Heart left ventricle (tissue), 16 donors: Measurements from ENCODE around the gene CLCA1. TPM values are rescaled to one million over a fixed set of nuclear protein-coding genes. Genes with fewer than 3 reads are reported as not detected.

Experiments used
- ATAC-seq, 4 donors: fragments of 200-7000 bp; cut with Tn5 transposase; one replicate each; pipeline ENCODE4 v1.9.1; 2020 to 2022; ENCODE audit warnings: moderate library complexity in 4 of 4, mild to moderate bottlenecking in 3 of 4, moderate number of reproducible peaks in 1 of 4
- DNase-seq, 5 donors: peaks; one replicate each; pipeline ENCODE4 v3.0.0-alpha.2; 2020
- H3K27ac ChIP-seq, 12 donors: fragments of 200-600 bp; sonication (generic) in 4 of 12; one replicate each; pipeline versions ENCODE4 v1.5.0 to v1.8.0; 2016 to 2022; ENCODE audit warnings: mild to moderate bottlenecking in 2 of 12
- H3K27me3 ChIP-seq, 9 donors: fragments of 200-600 bp; sonication (generic) in 2 of 9; one replicate each; pipeline versions ENCODE4 v1.5.1 to v1.8.0; 2016 to 2022; ENCODE audit warnings: mild to moderate bottlenecking in 3 of 9
- H3K36me3 ChIP-seq, 9 donors: fragments of 200-600 bp; sonication (generic) in 2 of 9; one replicate each; pipeline versions ENCODE4 v1.5.0 to v1.8.0; 2018 to 2022; ENCODE audit warnings: mild to moderate bottlenecking in 2 of 9
- H3K4me1 ChIP-seq, 12 donors: fragments of 200-600 bp; sonication (generic) in 4 of 12; one replicate each; pipeline versions ENCODE4 v1.5.0 to v1.8.0; 2016 to 2022; ENCODE audit warnings: mild to moderate bottlenecking in 3 of 12
- H3K4me3 ChIP-seq, 12 donors: fragments of 200-600 bp; sonication (generic) in 4 of 12; one replicate each; pipeline versions ENCODE4 v1.5.0 to v1.8.0; 2017 to 2022; ENCODE audit warnings: mild to moderate bottlenecking in 9 of 12, moderate library complexity in 4 of 12
- H3K9me3 ChIP-seq, 12 donors: fragments of 200-600 bp; sonication (generic) in 4 of 12; one replicate each; pipeline versions ENCODE4 v1.5.0 to v1.8.0; 2016 to 2022; ENCODE audit warnings: mild to moderate bottlenecking in 1 of 12
- POLR2A ChIP-seq, 2 donors: fragments of 450-650 bp; IDR thresholded peaks; one replicate each; pipeline ENCODE4 v1.6.1; 2017; ENCODE audit warnings: antibody characterized with exemption in 2 of 2, mild to moderate bottlenecking in 2 of 2, moderate library complexity in 2 of 2
- WGBS, 4 donors: extraction: QIAGEN DNeasy Blood & Tissue Kit in 2 of 4; methylation state at CpG; one replicate each; pipeline versions ENCODE4 v1.1.5 to v1.1.7; 2013 to 2018; 5-methylcytosine and 5-hydroxymethylcytosine counted together
- intact Hi-C, 10 donors: fragments of 100-400 bp; cut with DNase I; formaldehyde crosslinking; loops; one replicate each; pipeline versions ENCODE4 v1.11.1 to v1.14.2; 2022
- polyA plus RNA-seq, 2 donors: library from polyadenylated mRNA; stranded (reverse); fragments of 200-250 nt; gene quantifications; one replicate each; pipeline ENCODE4 v1.2.3, GENCODE V29; 2013
- total RNA-seq, 9 donors: library from RNA; depleted of rRNA in 2 of 9; stranded (reverse); fragments of >200 nt in 2 of 9; fragmentation: NEBNext Ultra II Directional in 3 of 9; extraction: Animal tissue kit (Norgen Biotek cat#: 25700) in 3 of 9; gene quantifications; one replicate each; pipeline versions ENCODE4 v1.1.0 to v1.2.4, GENCODE V29; 2016 to 2023
- TF ChIP-seq, protein P1 (sequence below), 12 donors: fragments of 200-600 bp; sonication (generic) in 4 of 12; IDR thresholded peaks; one replicate each; pipeline versions ENCODE4 v1.5.0 to v1.8.0; 2018 to 2022; ENCODE audit warnings: antibody characterized with exemption in 12 of 12, mild to moderate bottlenecking in 5 of 12
- donor health status: ischemic (EF 13 %, LVEDD 7.1; RV severe dilation, severe dysfunction).
- donor health status: healthy with polysubstance abuse.
- donor health status: DM: no; HTN: yes; CAD: no.
- donor health status: DM: no; HTN: no; CAD: no.
- donor health status: ischemic (EF 25% LVEDD 6.9; RV normal size, moderate dysfunction).
- donor health status: ischemic (EF 25% LVEDD 5.7; RV mildly dilated, moderate dysfunction).
- donor health status: healthy.
- donor health status: DM: yes; HTN: yes; CAD: no.
- donor health status: ischemic (EF 35%, LVEDD 5.7; RV mildly dilated, moderate dysfunction).
- donor health status: nonischemic (EF 11% LVEDD 7.7; RV severe dilation, severe dysfunction).
- donor health status: DM: yes; HTN: yes; CAD: no.
- donor health status: PGD.
- donor health status: ischemic (EF 29% LVEDD 5.4; RV normal size, mild dysfunction).
- donor health status: nonischemic (EF 23%, LVEDD 6.1; RV moderate dilation, normal function).

Gene CLCA1
- total and polyA plus RNA-seq, 11 donors, result 0.06 to 0.07 TPM; not detected in 9

DNA sequence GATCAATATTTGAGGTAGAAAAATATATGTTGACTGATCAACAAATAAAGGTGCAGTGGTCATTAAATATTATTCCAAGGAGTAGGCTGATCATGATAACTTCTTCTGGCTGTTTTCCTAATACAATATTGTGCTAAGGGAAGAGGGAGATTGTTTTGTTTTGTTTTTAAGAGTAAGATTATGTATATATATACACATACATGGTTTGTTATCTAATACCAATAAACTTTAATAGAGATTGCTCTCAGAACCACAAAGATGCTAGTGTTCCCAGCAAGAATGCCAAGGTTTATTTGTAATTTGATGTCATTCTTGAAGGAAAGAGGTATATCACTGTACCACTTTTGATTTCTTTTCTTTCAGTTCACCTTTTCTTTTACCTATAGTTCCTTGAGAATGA, 34.7 kb upstream of the CLCA1 start:
- Histone ChIP-seq H3K4me1 (peaks cover 0 to 26% (median 12%) of the 10 kb centered on the region in 12 donors), H3K9me3 (no peaks in the 10 kb centered on the region), H3K4me3 (no peak overlapping the region), H3K27me3 (peaks cover 0 to 4% (median 0%) of the 10 kb centered on the region in 9 donors), H3K27ac (no peak overlapping the region), H3K36me3 (no peaks in the 10 kb centered on the region)
- TF ChIP-seq POLR2A (IDR thresholded peaks at IDR 0.05), result no peak
- TF ChIP-seq, protein P1, sequence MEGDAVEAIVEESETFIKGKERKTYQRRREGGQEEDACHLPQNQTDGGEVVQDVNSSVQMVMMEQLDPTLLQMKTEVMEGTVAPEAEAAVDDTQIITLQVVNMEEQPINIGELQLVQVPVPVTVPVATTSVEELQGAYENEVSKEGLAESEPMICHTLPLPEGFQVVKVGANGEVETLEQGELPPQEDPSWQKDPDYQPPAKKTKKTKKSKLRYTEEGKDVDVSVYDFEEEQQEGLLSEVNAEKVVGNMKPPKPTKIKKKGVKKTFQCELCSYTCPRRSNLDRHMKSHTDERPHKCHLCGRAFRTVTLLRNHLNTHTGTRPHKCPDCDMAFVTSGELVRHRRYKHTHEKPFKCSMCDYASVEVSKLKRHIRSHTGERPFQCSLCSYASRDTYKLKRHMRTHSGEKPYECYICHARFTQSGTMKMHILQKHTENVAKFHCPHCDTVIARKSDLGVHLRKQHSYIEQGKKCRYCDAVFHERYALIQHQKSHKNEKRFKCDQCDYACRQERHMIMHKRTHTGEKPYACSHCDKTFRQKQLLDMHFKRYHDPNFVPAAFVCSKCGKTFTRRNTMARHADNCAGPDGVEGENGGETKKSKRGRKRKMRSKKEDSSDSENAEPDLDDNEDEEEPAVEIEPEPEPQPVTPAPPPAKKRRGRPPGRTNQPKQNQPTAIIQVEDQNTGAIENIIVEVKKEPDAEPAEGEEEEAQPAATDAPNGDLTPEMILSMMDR (IDR thresholded peaks at IDR 0.05), result no peak
- DNase-seq, result no peak
- intact Hi-C loops, result no loop called here
- ATAC-seq, result no peak

DNA sequence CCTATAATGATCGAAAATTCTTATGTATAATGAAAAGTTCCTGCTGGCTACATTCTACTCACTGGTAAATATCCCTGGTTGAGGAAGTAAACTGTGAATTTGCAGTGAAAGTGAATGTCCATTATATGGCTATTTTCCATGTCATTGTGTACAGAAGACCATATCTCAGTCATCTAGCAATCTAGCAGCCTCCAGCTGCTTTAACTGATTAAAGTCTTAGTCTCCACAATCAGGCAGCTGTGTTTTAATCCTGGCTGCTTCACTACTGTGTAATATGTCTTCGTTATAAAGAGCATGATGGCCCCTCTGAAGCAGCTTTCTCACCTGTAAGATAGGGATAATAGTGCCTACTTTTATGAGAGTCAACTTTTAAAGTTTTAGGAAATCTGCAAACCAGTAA, 33.4 kb upstream of the CLCA1 start:
- peaks cover 0 to 16% (median 2%) of the 10 kb centered on the region in 12 donors for H3K4me1 ChIP-seq
- H3K4me3 ChIP-seq, result no peak overlapping the region
- peaks cover 0 to 4% (median 0%) of the 10 kb centered on the region in 9 donors for H3K27me3 ChIP-seq
- intact Hi-C loops, result no loop called here
- no peak for TF ChIP-seq POLR2A (IDR thresholded peaks at IDR 0.05)
- TF ChIP-seq, protein P1 (IDR thresholded peaks at IDR 0.05), result no peak
- no peaks in the 10 kb centered on the region for H3K36me3 ChIP-seq
- 36 to 81% (median 59%) methylated on average over 2 of the region's 2 CpGs for WGBS, 4 donors
- H3K27ac ChIP-seq, result no peak overlapping the region
- no peaks in the 10 kb centered on the region for H3K9me3 ChIP-seq
- DNase-seq (no peak), ATAC-seq (no peak)

DNA sequence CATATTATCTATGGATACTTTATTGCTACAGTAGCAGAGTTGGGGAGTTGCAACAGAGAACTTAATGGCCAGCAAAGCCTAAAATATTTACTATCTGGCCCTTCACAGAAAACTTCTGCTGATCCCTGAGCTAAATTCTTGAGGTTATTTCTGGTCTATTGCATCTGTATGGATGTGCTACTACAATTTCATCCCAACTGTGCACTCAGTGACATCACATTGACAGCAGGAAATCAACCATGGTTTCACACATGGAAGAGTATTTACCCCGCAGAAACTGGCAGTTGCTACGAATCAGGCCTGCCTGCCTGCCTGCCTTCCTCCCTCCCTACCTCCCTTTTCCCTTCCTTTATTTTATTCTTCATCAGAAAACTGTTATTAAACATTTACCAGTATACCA, 32.7 kb upstream of the CLCA1 start:
- Histone ChIP-seq H3K27me3 (peaks cover 0 to 4% (median 0%) of the 10 kb centered on the region in 9 donors), H3K27ac (no peak overlapping the region), H3K36me3 (no peaks in the 10 kb centered on the region), H3K4me1 (peaks cover 0 to 9% (median 0%) of the 10 kb centered on the region in 12 donors), H3K4me3 (no peak overlapping the region), H3K9me3 (no peaks in the 10 kb centered on the region)
- DNase-seq, result no peak
- intact Hi-C loops, result no loop called here
- ATAC-seq, result no peak
- TF ChIP-seq POLR2A (IDR thresholded peaks at IDR 0.05), result no peak
- TF ChIP-seq, protein P1 (IDR thresholded peaks at IDR 0.05), result no peak
- WGBS, 4 donors, result 61 to 75% (median 71%) methylated on average over 2 of the region's 2 CpGs

DNA sequence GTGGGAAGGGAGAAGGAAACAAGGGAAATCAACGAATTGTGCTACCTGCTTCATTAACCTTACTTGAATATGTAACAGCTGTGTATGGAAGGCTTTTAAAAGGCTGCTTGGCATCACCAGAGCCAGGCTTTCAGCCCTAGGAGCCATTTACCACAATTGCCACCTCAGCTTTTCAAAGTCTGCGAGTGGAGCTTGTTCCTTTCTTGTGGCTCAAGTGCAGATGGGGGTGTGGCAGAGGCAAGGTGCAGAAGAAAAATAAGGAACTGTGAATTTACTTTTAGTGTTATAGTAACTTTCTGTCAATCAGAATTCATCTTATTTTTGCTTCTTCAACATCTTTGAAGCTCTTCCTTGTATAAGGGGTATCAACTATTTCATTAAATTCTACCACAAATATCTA, 27.1 kb upstream of the CLCA1 start:
- Histone ChIP-seq H3K27me3 (peaks cover 0 to 4% (median 0%) of the 10 kb centered on the region in 9 donors), H3K36me3 (no peaks in the 10 kb centered on the region), H3K27ac (no peak overlapping the region), H3K9me3 (no peaks in the 10 kb centered on the region), H3K4me3 (no peak overlapping the region), H3K4me1 (no peaks in the 10 kb centered on the region)
- no peak for DNase-seq
- TF ChIP-seq, protein P1 (IDR thresholded peaks at IDR 0.05), result no peak
- TF ChIP-seq POLR2A (IDR thresholded peaks at IDR 0.05), result no peak
- intact Hi-C loops, result no loop called here
- WGBS, 4 donors, result 74 to 80% (median 75%) methylated on average over 2 of the region's 2 CpGs
- no peak for ATAC-seq
